Keratinocyte (primary cell): ENCODE results near the gene RGS1. TPM values are rescaled to one million over a fixed set of nuclear protein-coding genes. Genes with fewer than 3 reads are reported as not detected.

Source experiments
- DNase-seq: peaks from one replicate; pipeline ENCODE4 v3.0.0-alpha.2; 2011; ENCODE audit warnings: low read depth, missing footprints, low spot score
- FAIRE-seq: peaks from 2 replicates; lab custom pipeline; 2011; peaks lifted over from hg19 to GRCh38; lab: Jason Lieb, UNC
- H2AFZ ChIP-seq: 2 replicates; pipeline ENCODE4 v1.6.0; 2012; ENCODE audit warnings: low read length, control low read depth, inconsistent platforms; ENCODE audit not compliant: control insufficient read depth
- H3K27ac ChIP-seq: 2 replicates; pipeline ENCODE4 v1.5.1; 2011; ENCODE audit warnings: low read length; ENCODE audit not compliant: control insufficient read depth, insufficient read depth
- H3K27me3 ChIP-seq: 3 replicates; pipeline ENCODE4 v1.6.0; 2011; ENCODE audit warnings: low read length; ENCODE audit not compliant: control insufficient read depth, insufficient read depth; ENCODE audit errors: extremely low read depth
- H3K36me3 ChIP-seq, 2 experiments: 2 replicates in 1 of 2; 3 replicates in 1 of 2; pipeline ENCODE4 v1.5.1; 2011; ENCODE audit warnings: low read length in 2 of 2, mild to moderate bottlenecking in 1 of 2; ENCODE audit not compliant: control insufficient read depth in 2 of 2, insufficient read depth in 2 of 2; ENCODE audit errors: extremely low read depth in 1 of 2
- H3K4me1 ChIP-seq: 3 replicates; pipeline ENCODE4 v1.5.1; 2011; ENCODE audit warnings: low read length; ENCODE audit not compliant: control insufficient read depth, insufficient read depth; ENCODE audit errors: extremely low read depth
- H3K4me2 ChIP-seq: 3 replicates; pipeline ENCODE4 v1.6.0; 2011; ENCODE audit warnings: low read depth, low read length; ENCODE audit not compliant: control insufficient read depth, insufficient read depth; ENCODE audit errors: extremely low read depth
- H3K4me3 ChIP-seq, 3 experiments: fragments of 200-600 bp in 1 of 3; sonication (generic) in 1 of 3; 2 replicates in 2 of 3; 3 replicates in 1 of 3; pipeline ENCODE4 v1.5.1; 2011 to 2016; ENCODE audit warnings: low read length in 3 of 3, mild to moderate bottlenecking in 3 of 3, control low read depth in 2 of 3, inconsistent platforms in 1 of 3, low read depth in 1 of 3, mixed read lengths in 1 of 3, mixed run types in 1 of 3, moderate library complexity in 1 of 3; ENCODE audit not compliant: control insufficient read depth in 2 of 3, insufficient read depth in 2 of 3; ENCODE audit errors: extremely low read depth in 1 of 3
- H3K79me2 ChIP-seq: 2 replicates; pipeline ENCODE4 v1.6.0; 2012; ENCODE audit warnings: low read length; ENCODE audit not compliant: control insufficient read depth, insufficient read depth
- H3K9ac ChIP-seq: 3 replicates; pipeline ENCODE4 v1.6.0; 2011; ENCODE audit warnings: low read length; ENCODE audit not compliant: control insufficient read depth, insufficient read depth; ENCODE audit errors: extremely low read depth
- H3K9me1 ChIP-seq: 3 replicates; pipeline ENCODE4 v1.6.0; 2011; ENCODE audit warnings: low read length; ENCODE audit not compliant: control insufficient read depth, insufficient read depth; ENCODE audit errors: extremely low read depth
- H3K9me3 ChIP-seq: 2 replicates; pipeline ENCODE4 v1.5.1; 2012; ENCODE audit warnings: low read depth, low read length; ENCODE audit not compliant: control insufficient read depth
- H4K20me1 ChIP-seq: 3 replicates; pipeline ENCODE4 v1.6.0; 2011; ENCODE audit warnings: low read length; ENCODE audit not compliant: control insufficient read depth, insufficient read depth; ENCODE audit errors: extremely low read depth
- EZH2 ChIP-seq: IDR thresholded peaks from one replicate; pipeline ENCODE4 v1.6.1; 2012; ENCODE audit warnings: inconsistent platforms, mild to moderate bottlenecking, low read length, moderate library complexity
- dilution Hi-C: fragments of 300-500 bp; cut with MboI; formaldehyde crosslinking; loops from one replicate; pipeline ENCODE4 v1.7.0; 2020; ENCODE audit warnings: low sequenced_read_pairs; ENCODE audit not compliant: extremely low pct_ligation_motif_present
- polyA plus RNA-seq, 5 experiments: library from polyadenylated mRNA; depleted of rRNA in 3 of 5; stranded (reverse) in 3 of 5; stranded (forward) in 1 of 5; unstranded in 1 of 5; fragments of >200 nt; gene quantifications; 1 replicate in 1 of 5; 2 replicates in 3 of 5; 3 replicates in 1 of 5; pipeline versions ENCODE4 v1.2.1 to v1.2.3, GENCODE V29; 2011 to 2012; ENCODE audit warnings: missing spikeins in 2 of 5, low read depth in 1 of 5, low replicate concordance in 1 of 5
- TF ChIP-seq, protein P1 (sequence below), 3 experiments: IDR thresholded peaks in 1 of 3; conservative IDR thresholded peaks in 1 of 3; optimal IDR thresholded peaks in 1 of 3; 2 replicates in 2 of 3; 3 replicates in 1 of 3; pipeline versions ENCODE3 to v1.5.1; 2011; ENCODE audit warnings: low read length in 3 of 3, mild to moderate bottlenecking in 3 of 3, moderate library complexity in 2 of 3, control low read depth in 1 of 3, inconsistent platforms in 1 of 3; ENCODE audit not compliant: insufficient read depth in 2 of 3; ENCODE audit errors: extremely low read depth in 1 of 3

The RGS1 gene
- polyA plus RNA-seq, 1 donor (not counting 4 experiments of a cell fraction or from before 2014, with no cell fraction given), result 0.05 TPM

- dilution Hi-C loops, result no loop called here
- Histone ChIP-seq H3K9me1 (no peaks in the 10 kb centered on the region), H3K4me1 (no peaks in the 10 kb centered on the region), H3K9me3 (no peaks in the 10 kb centered on the region), H3K4me2 (no peak overlapping the region), H3K27ac (no peak overlapping the region), H2AFZ (no peak overlapping the region), H3K9ac (no peak overlapping the region), H3K36me3 (no peaks in the 10 kb centered on the region), H3K79me2 (no peaks in the 10 kb centered on the region), H3K4me3 (no peak overlapping the region), H3K27me3 (no peaks in the 10 kb centered on the region), H4K20me1 (no peaks in the 10 kb centered on the region)
- DNase-seq, result no peak
- FAIRE-seq, result no peak
- TF ChIP-seq EZH2, result no peak
- TF ChIP-seq, protein P1, sequence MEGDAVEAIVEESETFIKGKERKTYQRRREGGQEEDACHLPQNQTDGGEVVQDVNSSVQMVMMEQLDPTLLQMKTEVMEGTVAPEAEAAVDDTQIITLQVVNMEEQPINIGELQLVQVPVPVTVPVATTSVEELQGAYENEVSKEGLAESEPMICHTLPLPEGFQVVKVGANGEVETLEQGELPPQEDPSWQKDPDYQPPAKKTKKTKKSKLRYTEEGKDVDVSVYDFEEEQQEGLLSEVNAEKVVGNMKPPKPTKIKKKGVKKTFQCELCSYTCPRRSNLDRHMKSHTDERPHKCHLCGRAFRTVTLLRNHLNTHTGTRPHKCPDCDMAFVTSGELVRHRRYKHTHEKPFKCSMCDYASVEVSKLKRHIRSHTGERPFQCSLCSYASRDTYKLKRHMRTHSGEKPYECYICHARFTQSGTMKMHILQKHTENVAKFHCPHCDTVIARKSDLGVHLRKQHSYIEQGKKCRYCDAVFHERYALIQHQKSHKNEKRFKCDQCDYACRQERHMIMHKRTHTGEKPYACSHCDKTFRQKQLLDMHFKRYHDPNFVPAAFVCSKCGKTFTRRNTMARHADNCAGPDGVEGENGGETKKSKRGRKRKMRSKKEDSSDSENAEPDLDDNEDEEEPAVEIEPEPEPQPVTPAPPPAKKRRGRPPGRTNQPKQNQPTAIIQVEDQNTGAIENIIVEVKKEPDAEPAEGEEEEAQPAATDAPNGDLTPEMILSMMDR (optimal IDR thresholded peaks at IDR 0.05 in 1 of 3, IDR thresholded peaks at IDR 0.05 in 1 of 3, conservative IDR thresholded peaks at IDR 0.05 in 1 of 3; ENCODE audit: extremely low read depth in 1 of 3, insufficient read depth in 2 of 3, low read length in 3 of 3), result no peak
Observed at GRCh38 chr1:192629612-192630011, 54.0 kb downstream of the RGS1 start.

Other genes with a start within 250 kb of the RGS1 start
- not detected in 3 replicates for gene RGS13, start 60.4 kb downstream of the RGS1 start, polyA plus RNA-seq
- gene RGS2, start 233.3 kb downstream of the RGS1 start, polyA plus RNA-seq, result 10.9 to 146 TPM (median 128 TPM) in 3 replicates